DOHH2 (cell line): ENCODE results near the gene LMCD1.

Experiments used
- H3F3A ChIP-seq: fragments of 200-600 bp; sonication (generic), shearing (Covaris generic); 2 replicates; pipeline ENCODE4 v1.6.0; 2016; ENCODE audit warnings: antibody characterized with exemption, mild to moderate bottlenecking; ENCODE audit not compliant: control insufficient read depth, insufficient read depth
- H3K27ac ChIP-seq: fragments of 200-600 bp; sonication (generic); 2 replicates; pipeline ENCODE4 v1.5.1; 2014; ENCODE audit warnings: low read depth, mild to moderate bottlenecking, low read length, moderate library complexity
- H3K27me3 ChIP-seq: fragments of 200-600 bp; sonication (generic); 2 replicates; pipeline ENCODE4 v1.6.1; 2014; ENCODE audit warnings: mild to moderate bottlenecking, low read length, mixed read lengths; ENCODE audit not compliant: control insufficient read depth
- H3K36me3 ChIP-seq: fragments of 200-600 bp; sonication (generic); 2 replicates; pipeline ENCODE4 v1.6.1; 2014; ENCODE audit warnings: mild to moderate bottlenecking, low read length, moderate library complexity, mixed read lengths; ENCODE audit not compliant: control insufficient read depth
- H3K4me1 ChIP-seq: fragments of 200-600 bp; sonication (generic); 2 replicates; pipeline ENCODE4 v1.6.1; 2014; ENCODE audit warnings: mild to moderate bottlenecking, low read length, mixed read lengths; ENCODE audit not compliant: control insufficient read depth
- H3K4me2 ChIP-seq: fragments of 200-600 bp; sonication (generic); 2 replicates; pipeline ENCODE4 v1.6.0; 2014; ENCODE audit warnings: mild to moderate bottlenecking, low read length, moderate library complexity
- H3K4me3 ChIP-seq: fragments of 200-600 bp; sonication (generic); 2 replicates; pipeline ENCODE4 v1.5.1; 2014; ENCODE audit warnings: mild to moderate bottlenecking, low read length, mixed read lengths
- H3K79me2 ChIP-seq: fragments of 200-600 bp; sonication (generic); 2 replicates; pipeline ENCODE4 v1.6.1; 2014; ENCODE audit warnings: mild to moderate bottlenecking, low read length, mixed read lengths; ENCODE audit not compliant: control insufficient read depth
- H3K9me2 ChIP-seq: fragments of 200-600 bp; sonication (generic); replicated peaks from 2 replicates; pipeline ENCODE4 v1.6.1; 2014; ENCODE audit warnings: mild to moderate bottlenecking, low read length, mixed read lengths; ENCODE audit not compliant: control insufficient read depth
- H3K9me3 ChIP-seq: fragments of 200-600 bp; sonication (generic); 2 replicates; pipeline ENCODE4 v1.6.1; 2014; ENCODE audit warnings: antibody characterized with exemption, low read length, mixed read lengths; ENCODE audit not compliant: control insufficient read depth, insufficient read depth
- H4K20me1 ChIP-seq: fragments of 200-600 bp; sonication (generic); 2 replicates; pipeline ENCODE4 v1.6.0; 2014; ENCODE audit warnings: low read depth, mild to moderate bottlenecking, antibody characterized with exemption, low read length, moderate library complexity; ENCODE audit not compliant: control insufficient read depth, insufficient read depth
- EZH2phosphoT487 ChIP-seq: fragments of 200-600 bp; sonication (generic); IDR thresholded peaks from 2 replicates; pipeline ENCODE4 v1.6.1; 2017; ENCODE audit warnings: borderline replicate concordance, mild to moderate bottlenecking, antibody characterized with exemption, low read length, moderate library complexity, mixed read lengths
- TF ChIP-seq, protein P1 (sequence below): fragments of 200-600 bp; sonication (generic); IDR thresholded peaks from one replicate; pipeline ENCODE4 v1.5.1; 2014; ENCODE audit warnings: antibody characterized with exemption, mild to moderate bottlenecking, low read depth, low read length; ENCODE audit not compliant: poor library complexity, severe bottlenecking

Gene LMCD1

DNA sequence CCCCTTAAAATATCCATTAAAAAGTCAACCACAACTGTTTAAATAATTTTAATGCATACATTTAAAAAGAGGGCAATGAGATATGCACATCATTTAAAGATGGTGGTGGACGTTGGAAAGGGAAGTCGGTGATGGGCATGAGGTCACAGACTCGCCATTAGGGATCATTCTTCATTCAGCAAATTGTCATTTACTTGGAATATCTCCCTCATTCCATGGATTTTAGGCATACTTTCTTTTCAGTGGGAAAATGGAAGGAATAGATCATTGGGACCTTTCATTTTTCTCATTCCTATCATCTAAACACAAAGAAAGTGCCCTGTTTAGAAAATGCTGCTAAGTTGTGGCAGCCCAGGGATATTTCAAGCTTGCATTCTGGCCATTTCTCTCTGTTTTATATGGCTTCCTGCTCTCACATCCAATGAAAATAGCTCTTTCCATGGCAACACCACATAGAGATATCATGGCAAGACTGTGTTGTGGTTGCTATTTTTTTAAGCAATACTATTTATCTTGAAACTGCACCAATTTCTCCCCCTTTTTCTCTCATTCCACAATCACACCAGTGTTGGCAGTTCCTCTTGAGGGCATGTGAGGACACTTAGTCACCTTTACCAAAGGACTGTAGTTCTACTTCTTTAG is 40.7 kb upstream of the LMCD1 start:
- no peaks in the 10 kb centered on the region for H3K27me3 ChIP-seq
- no peaks in the 10 kb centered on the region for H3K9me3 ChIP-seq
- no peaks in the 10 kb centered on the region for H3K79me2 ChIP-seq
- H3K4me1 ChIP-seq, result no peaks in the 10 kb centered on the region
- no peak for TF ChIP-seq EZH2phosphoT487
- TF ChIP-seq, protein P1, sequence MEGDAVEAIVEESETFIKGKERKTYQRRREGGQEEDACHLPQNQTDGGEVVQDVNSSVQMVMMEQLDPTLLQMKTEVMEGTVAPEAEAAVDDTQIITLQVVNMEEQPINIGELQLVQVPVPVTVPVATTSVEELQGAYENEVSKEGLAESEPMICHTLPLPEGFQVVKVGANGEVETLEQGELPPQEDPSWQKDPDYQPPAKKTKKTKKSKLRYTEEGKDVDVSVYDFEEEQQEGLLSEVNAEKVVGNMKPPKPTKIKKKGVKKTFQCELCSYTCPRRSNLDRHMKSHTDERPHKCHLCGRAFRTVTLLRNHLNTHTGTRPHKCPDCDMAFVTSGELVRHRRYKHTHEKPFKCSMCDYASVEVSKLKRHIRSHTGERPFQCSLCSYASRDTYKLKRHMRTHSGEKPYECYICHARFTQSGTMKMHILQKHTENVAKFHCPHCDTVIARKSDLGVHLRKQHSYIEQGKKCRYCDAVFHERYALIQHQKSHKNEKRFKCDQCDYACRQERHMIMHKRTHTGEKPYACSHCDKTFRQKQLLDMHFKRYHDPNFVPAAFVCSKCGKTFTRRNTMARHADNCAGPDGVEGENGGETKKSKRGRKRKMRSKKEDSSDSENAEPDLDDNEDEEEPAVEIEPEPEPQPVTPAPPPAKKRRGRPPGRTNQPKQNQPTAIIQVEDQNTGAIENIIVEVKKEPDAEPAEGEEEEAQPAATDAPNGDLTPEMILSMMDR, result no peak
- no peaks in the 10 kb centered on the region for H3K9me2 ChIP-seq
- H4K20me1 ChIP-seq, result no peaks in the 10 kb centered on the region
- no peak overlapping the region for H3K27ac ChIP-seq
- H3K4me3 ChIP-seq, result no peak overlapping the region
- H3K36me3 ChIP-seq, result no peaks in the 10 kb centered on the region
- H3F3A ChIP-seq, result no peaks in the 10 kb centered on the region
- H3K4me2 ChIP-seq, result no peak overlapping the region

DNA sequence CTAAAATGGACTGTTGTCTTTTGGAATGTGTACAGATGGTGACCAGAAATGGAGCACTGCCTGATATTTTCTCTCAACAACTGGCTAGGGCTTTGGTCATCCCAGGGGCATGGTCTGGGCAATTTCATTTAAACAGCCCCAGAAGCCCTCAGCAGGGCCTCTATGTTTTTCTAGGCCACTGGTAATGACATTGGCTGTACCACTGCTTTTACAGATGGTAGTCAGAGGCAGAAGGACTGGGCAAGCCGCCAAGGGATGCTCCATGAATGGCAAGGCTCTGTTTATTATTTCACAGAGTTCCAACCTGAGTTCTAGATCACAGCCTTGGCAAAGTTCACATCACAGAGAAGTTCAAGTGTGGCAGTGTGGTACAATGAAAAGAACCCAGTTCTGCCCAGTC is 37.0 kb upstream of the LMCD1 start:
- no peaks in the 10 kb centered on the region for H3K9me3 ChIP-seq
- H3K4me2 ChIP-seq, result no peak overlapping the region
- H4K20me1 ChIP-seq, result no peaks in the 10 kb centered on the region
- no peaks in the 10 kb centered on the region for H3K36me3 ChIP-seq
- H3K79me2 ChIP-seq, result no peaks in the 10 kb centered on the region
- H3K4me3 ChIP-seq, result no peak overlapping the region
- H3K27me3 ChIP-seq, result no peaks in the 10 kb centered on the region
- H3K4me1 ChIP-seq, result no peaks in the 10 kb centered on the region
- no peak for TF ChIP-seq EZH2phosphoT487
- TF ChIP-seq, protein P1, result no peak
- H3F3A ChIP-seq, result no peaks in the 10 kb centered on the region
- no peak overlapping the region for H3K27ac ChIP-seq
- no peaks in the 10 kb centered on the region for H3K9me2 ChIP-seq

DNA sequence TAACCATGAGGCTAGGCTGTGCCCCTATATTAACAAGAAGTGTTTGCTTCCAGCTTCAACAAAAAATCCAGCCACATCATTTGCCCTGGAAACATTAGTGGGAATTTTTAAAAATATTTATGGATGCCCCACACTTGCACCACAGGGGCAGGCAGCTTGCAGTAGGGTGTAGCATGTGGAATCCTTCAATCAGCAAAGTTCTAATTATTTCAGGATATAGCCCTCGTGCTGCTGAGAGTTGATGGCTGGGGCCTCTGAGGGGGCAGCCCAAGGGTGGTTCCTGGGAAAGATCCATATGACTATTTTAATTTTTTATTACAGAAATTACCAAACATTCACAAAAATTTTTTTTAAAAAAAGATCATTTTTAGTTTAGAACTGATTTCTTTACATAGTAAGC is 35.1 kb upstream of the LMCD1 start:
- no peaks in the 10 kb centered on the region for H3F3A ChIP-seq
- TF ChIP-seq EZH2phosphoT487, result no peak
- TF ChIP-seq, protein P1, result no peak
- H3K9me3 ChIP-seq, result no peaks in the 10 kb centered on the region
- no peak overlapping the region for H3K27ac ChIP-seq
- no peaks in the 10 kb centered on the region for H3K4me1 ChIP-seq
- H3K4me3 ChIP-seq, result no peak overlapping the region
- no peaks in the 10 kb centered on the region for H3K27me3 ChIP-seq
- H3K4me2 ChIP-seq, result no peak overlapping the region
- no peaks in the 10 kb centered on the region for H3K36me3 ChIP-seq
- H3K79me2 ChIP-seq, result no peaks in the 10 kb centered on the region
- H4K20me1 ChIP-seq, result no peaks in the 10 kb centered on the region
- no peaks in the 10 kb centered on the region for H3K9me2 ChIP-seq
